GM21717 (cell line): Measurements from ENCODE around the gene TP73.

Experiments
- ATAC-seq: cut with Tn5 transposase; IDR thresholded peaks from one replicate; pipeline ENCODE4 v1.9.1; 2021; ENCODE audit warnings: mild to moderate bottlenecking, moderate library complexity; ENCODE audit not compliant: unreplicated experiment

The TP73 gene

DNA sequence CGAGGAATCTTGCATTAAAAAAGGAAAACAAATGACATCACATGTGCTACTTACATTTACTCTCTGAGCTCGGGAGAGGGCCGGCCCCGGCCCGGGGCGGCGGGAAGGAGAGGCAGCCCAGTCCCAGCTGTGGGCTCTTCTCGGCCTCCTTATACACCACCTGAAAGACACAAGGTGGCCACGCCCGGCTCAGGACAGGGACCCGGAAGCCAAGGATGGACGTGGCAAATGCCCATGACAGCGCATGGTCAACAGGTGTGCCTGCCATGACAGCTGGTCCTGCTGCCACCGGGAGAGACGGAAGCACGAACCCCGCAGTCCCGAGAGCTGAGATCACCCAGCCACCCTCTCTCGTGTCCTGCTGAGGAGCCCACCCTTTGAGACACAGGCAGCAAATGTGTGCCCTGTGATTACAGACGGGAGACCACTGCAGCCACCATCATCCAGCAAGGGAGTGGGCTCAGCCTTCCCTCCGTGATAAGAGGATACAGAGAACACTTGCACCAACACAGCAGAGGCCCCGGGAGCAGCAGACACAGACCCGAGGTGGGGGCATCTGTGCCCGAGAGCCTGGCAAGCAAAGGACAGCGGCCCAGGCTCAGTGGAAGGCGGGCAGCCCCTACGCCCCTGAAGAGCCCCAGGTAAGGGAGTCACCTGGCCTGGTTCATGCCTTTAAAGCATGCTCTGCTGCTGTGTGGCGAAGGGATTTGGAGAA is 18.8 kb upstream of the TP73 start:
- ATAC-seq: no peak

DNA sequence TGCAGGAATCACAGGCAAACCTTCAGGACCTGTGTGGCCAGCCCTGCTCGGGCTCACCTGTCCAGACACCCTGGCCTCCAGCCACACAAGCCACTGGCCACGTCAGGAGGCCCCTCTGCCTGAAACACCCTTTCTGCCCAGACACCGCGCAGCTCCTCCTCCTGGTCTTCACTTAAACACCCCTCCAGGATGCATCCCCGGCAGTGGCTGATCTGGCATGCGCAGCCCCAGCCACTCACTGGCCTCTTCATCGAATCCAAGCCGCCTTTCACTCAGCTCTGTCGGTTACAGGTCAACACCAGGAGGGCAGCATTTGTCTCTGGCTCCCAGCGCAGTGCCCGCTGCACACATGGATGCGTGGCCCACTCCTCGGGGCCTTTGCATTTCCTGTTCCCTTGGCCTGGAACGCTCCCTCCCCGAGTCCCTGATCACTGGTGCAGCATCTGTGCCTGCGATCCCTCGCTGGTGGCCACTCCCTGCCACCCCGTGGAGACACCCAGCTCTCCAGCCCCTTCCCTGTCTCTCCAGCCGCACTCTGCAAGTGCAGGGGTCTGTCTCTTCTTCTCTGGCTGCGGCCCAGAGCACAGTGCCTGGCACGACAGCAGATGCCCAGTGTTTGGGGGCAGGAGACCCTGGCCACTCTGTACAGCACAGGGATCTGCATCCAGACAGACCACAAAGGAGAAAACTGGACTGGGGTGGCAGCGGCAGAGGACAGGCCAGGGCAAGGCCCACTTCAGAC is 18.1 kb upstream of the TP73 start:
- no peak for ATAC-seq

DNA sequence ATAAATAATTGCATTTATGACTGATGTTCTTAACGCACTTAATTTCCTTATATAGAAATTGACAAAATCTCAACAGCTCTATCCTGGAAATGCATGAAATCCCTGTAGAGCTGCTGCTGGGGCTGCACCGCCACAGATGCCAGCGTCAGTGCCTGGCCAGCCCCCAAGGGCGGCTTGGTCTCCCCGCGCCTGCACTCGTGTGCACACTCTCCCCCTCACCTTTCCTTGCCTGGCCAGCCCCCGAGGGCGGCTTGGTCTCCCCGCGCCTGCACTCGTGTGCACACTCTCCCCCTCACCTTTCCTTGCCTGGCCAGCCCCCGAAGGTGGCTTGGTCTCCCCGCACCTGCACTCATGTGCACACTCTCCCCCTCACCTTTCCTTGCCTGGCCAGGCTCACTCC is 16.2 kb upstream of the TP73 start:
- no peak for ATAC-seq

DNA sequence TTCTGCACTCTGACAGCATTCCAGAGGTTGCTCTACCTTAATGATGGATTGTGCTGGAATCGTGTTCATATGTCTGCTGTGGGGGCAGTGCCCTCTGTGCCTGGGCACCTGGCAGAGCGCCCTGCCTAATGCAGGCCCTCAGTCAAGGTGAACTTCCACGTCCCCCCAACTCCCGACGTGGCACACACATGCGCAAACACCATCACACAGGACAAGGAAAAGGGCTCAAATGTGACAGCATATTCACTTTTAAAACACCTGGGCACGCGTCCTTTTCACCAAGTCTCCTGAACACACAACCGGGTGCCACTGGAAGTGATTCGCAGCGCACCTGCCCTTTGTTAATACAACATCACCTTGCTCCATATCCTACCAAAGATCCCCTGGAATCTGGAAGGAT is 15.8 kb upstream of the TP73 start:
- no peak for ATAC-seq

DNA sequence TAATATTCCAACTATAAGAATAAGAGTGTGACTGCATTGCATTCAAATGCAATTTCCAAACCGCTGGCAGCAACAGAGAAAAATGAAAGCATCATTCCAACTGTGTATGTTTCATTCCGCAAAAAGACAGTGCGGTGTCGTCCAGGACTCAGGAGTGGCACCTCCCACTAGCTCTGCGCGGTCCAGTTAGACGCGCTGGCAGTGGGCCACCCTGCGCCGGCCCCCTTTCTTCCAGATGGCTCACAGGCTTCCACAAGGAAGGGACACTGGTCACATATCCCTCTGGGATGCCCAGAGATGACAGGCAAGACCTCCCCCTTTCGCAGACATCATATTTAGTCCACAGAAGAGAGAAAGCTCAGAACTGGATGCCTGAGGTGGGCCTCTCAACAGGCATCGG is 14.3 kb upstream of the TP73 start:
- no peak for ATAC-seq

DNA sequence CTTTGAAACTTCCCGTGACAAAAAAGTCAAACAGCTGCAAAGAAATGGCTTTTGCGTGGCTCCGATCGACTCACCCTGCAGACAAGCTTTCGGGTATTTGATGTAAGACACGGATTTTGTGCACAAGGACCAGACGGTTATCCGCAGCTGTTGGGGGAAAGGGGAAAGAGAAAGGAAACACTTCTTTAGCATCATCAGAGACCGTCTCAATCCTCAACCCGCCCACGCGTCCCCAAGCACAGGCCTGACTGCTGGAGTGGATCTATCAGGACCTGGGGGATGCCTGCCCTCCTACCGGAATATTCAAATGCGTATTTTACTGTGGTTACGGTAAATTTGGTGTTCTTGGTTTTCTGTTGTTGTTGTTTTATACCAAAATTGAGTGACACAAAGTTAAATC is 13.6 kb upstream of the TP73 start:
- ATAC-seq: no peak

DNA sequence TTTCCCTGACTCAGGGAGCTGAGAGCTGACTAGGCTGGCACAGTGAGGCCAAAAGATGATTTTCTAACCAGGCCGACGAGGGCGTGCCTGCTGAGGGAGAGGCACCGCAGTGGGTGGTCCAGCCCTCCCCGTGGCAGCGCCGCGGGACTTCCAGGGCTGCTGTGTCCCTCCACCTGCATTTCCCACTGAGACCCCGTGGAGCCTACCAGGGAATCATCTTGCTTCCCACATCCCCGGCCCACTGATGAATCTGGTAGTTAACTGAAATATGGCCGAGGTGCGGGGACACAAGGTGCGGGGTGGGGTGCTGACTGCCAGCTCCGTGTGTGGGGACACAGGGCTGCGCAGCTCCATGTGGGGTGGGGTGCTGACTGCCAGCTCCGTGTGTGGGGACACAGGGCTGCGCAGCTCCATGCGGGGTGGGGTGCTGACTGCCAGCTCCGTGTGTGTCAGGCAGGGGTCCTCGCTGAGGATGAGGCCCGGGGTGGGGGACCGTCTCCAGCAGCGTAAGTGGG is 12.9 kb upstream of the TP73 start:
- no peak for ATAC-seq

DNA sequence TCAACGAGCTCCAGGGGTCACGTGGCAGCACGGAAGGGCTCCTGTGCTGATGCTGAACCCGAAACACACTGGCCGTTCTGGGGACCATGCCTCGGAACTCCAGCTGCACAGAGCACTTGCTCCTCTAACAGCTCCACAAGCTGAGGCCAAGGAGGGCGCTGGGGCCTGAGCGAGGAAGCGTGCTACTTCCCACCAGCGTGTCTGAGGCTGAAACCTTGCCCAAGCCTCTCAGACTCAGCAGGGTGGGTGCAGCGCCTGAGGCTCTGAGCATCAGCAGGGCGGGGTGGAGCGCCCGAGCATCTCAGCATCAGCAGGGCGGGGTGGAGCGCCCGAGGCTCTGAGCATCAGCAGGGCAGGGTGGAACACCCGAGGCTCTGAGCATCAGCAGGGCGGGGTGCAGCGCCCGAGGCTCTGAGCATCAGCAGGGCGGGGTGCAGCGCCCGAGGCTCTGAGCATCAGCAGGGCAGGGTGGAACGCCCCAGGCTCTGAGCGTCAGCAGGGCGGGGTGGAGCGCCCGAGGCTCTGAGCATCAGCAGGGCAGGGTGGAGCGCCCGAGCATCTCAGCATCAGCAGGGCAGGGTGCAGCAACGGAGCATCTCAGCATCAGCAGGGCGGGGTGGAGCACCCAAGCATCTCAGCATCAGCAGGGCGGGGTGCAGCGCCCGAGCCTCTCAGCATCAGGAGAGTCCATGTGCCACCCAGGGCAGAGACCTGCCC is 12.0 kb upstream of the TP73 start:
- ATAC-seq: no peak

DNA sequence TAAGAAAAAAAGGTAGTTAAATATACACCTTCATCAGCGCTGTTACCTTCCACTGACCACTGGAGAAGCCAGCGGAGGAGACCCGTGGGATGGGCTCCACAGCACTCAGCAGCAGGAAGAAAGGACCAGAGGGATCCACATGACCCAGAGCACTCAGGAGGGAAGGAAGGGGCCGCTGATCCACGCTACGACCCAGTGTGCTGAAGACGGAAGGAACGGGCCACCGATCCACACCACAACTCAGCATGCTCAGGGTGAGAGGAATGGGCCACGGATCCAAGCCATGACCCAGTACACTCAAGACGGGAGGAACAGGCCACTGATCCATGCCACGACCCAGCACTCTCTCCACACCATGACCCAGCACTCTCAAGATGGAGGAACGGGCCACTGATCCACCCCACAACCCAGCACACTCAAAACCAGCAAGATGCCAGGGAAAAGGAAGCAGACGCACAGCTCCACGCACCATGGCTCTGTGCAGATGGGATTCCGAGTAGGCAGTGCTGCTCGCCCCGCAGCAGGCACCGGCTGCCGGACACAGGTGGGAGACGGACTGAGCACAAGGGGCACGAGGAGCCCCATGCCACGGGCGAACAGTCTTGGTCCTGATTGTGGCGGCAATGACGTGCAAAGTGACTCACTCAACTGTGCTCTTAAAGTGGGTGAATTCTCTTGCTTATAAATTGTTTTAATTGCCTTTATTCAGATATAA is 11.1 kb upstream of the TP73 start:
- no peak for ATAC-seq

DNA sequence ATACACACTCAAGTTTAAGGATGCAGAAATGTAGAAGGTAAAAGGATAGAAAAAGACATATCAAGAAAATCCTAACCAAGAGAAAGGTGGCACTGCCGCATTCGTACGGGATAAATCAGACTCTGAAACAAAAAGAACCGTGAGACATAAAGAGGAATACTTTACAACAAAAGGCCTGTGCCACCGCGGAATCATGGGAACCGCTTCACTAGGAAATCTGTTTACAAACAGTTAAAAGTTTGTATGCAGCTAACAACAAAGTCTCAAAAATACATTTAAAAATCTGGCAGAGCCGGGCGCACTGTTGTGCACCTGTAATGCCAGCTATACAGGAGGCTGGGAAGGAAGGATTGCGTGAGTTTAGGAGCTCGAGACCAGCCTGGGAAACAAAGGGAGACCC is 10.5 kb upstream of the TP73 start:
- no peak for ATAC-seq

DNA sequence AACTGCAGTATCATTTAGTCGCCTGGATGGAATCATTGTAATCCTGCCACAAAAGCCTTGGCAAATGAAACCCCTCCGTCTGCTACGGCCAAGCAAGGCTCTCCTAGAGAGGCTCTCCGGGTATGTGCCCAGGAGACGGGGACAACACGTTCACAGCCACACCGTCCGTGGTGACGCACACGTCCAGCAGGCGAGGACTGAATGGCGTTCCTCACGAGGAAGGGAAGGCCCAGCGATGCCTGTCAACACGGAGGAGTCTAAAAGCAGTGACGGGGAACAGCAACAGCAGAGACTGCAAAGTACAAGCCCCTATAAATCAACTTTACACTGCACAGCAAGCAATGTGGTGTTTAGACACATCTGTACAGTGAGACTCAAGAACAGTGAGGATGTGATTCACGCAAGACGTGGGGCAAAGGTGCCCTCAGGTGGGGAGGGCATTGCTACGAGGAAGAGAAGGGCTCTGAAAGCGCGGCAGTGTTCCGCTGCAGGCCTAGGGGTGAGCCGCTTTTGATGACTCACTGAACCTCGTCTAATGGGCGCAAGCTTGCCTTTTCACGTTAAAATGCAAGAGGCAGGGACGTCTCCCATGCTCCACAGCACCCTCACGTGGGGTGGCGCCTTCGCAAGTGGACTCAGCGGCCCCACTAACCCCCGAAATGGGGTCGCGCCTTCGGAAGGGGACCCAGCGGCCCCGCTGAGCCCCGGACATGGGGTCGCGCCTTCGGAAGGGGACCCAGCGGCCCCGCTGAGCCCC is 9.2 kb upstream of the TP73 start:
- ATAC-seq: no peak

DNA sequence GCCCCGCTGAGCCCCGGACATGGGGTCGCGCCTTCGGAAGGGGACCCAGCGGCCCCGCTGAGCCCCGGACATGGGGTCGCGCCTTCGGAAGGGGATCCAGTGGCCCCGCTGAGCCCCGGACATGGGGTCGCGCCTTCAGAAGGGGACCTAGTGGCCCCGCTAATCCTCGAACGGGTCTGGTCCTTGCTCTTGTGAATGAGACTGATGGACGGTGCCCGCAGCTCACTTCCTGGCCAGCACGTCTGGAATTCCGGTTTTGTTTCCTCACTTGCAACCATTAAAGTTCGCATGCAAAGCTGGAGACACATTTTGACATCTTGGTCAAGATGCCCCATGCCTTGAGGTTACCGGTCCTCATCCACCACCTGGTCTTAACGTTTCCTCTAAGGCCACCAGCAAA is 8.0 kb upstream of the TP73 start:
- no peak for ATAC-seq

DNA sequence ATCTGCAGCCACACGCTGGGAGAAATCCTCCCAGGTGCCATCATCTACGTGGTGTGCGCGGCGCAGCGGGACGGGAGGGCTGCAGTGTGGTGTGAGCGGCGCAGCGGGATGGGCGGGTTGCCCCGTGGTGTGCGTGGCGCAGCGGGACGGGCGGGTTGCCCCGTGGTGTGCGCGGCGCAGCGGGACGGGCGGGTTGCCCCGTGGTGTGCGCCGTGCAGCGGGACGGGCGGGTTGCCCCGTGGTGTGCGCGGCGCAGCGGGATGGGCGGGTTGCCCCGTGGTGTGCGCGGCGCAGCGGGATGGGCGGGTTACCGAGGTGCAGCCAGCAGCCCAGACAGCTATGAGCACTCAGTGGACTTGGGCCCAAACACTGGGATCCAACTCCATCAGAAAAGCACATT is 7.1 kb upstream of the TP73 start:
- ATAC-seq: no peak

DNA sequence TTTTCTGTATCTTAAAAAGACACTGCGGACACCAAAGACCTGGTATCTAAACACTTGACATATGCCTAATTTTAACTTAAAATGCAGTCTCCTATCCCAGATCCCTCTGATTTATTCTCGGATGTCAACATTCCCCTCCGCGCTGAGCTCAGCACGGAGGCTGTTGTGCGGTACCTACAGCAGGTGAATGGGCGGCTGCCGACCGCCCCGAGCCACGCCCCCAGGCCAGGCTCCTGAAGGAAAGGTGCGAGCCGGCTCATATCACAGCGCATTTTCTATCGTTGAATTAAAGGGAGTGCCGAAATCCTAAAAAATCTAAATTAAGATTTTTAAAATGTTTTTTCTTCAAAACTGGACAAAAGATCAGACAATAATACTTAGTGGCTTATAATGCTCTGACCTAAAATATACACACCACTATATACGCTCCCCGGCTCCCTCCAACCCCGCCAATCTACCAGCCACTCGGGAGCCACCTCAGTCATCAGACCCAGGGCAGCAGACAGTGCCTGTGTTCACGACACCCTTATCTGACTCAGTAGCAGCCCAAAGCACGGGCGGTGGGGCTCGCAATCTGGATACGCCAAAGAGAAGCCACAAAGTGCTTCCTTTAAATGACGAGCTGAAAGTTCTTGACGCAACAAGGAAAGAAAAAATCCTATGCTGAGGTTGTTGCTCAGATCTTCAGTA is 6.5 kb upstream of the TP73 start:
- no peak for ATAC-seq

DNA sequence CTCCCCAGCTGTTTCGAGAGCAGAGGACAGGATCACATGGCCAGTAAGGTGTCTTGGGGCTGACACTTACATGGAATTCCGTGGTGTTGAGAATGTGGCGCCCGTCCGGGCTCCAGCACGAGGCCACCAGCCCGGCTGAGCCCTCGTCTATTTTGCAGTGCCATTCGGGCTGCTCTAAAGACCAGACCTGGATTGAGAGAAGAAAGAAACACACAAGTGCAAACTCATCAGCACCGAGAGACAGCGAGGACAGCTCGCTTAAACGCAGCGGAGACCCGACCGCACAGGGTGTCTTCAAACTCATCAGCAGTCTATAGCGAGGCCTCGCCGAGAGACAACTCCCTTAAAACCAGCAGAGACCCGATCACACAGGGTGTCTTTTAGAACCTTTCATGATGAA is 5.7 kb upstream of the TP73 start:
- ATAC-seq: no peak

DNA sequence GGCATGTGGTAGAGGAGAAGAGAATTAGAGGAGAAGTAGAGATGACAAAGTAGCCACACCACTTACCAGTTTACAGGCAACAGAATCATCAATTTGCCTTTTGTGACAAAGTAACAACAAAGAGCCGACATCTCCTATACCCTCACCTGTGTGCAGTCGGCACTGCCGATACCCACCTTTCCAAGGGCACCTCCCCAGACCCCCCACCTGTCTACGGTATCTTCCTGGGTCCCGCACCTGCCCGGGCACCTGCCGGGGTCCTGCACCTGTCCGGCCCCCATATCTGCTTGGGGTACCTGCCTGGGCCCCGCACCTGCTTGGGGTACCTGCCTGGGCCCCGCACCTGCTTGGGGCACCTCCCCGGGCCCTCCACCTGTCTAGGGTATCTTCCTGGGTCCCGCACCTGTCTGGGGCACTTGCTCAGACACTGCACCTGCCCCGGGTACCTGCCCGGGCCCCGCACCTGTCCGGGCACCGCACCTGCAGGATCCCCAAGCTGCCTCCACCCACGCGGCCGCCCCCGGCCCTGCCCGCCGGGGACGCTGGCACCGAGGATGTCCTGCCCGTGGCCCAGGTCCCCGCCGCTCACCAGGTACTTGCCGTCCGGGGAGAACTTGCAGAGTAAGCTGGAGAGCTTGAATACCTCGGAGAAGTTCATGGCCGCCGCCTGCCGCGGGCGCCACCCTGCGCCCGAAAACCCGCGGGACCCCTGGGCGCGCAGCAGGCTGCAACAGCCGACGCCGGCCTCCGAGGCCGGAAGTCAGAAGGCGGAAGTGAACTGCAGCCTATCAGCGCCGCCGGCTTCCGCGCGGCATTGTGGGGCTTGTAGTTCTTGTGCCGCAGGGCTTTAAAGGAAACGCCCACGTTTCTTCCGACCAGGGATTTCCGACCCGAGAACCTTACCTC is 2.7 kb upstream of the TP73 start, which contains the start of gene WRAP73:
TSS of gene WRAP73 (minus strand) at position 762 of the 906 bp plus-strand sequence. CDS start at position 658, 104 bp downstream.
- peak; percentile 64 for ATAC-seq

DNA sequence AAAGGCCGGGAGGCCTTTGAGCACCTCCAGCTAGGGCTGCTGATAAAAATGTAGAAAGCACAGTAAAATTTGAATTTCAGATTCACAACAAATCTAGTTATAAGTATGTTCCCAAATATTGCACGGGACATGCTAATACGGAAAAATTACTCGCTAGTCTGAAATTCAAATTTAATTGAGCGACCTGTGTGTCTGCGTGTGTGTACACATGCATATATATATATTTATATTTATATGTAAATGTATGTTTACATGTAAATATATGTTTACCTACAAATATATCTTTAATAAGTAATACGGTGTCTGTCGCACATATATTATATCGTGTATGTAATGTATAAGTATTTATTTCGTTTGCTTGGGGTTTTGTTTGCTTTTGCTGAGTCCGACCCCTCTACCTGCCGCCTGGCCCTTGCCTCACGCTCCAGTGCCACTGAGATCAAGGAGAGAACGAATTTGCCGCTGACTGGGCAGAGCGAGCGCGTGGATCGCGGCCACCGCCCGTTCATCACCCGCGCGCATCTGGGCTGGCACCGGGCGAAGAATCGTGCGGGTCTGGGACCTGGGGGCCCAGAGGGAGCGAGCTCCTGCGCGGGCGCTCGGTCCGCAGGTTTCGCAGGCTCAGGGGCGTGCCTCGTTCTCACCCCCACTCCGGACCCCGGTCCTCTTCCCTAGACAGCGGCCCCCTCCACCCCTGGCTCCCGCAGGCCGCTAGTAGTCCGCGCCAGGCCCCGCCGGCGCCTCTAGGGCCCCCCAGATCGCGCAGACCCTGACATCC is 1.9 kb upstream of the TP73 start:
- no peak for ATAC-seq
